Ovary (tissue), 9 donors: ENCODE measurements around the gene CIAO3. TPM values are rescaled to one million over a fixed set of nuclear protein-coding genes. Genes with fewer than 3 reads are reported as not detected.

Source experiments
- DNase-seq, 5 donors: peaks; one replicate each; pipeline ENCODE4 v3.0.0-alpha.2; 2019 to 2020
- H3K27ac ChIP-seq, 2 donors: fragments of 200-600 bp; one replicate each; pipeline versions ENCODE4 v1.5.1 to v1.8.0; 2019 to 2022
- H3K27me3 ChIP-seq: fragments of 200-600 bp; one replicate; pipeline ENCODE4 v1.8.0; 2022
- H3K36me3 ChIP-seq: fragments of 200-600 bp; sonication (generic); one replicate; pipeline ENCODE4 v1.5.1; 2019
- H3K4me1 ChIP-seq: one replicate; pipeline ENCODE4 v1.8.1; 2013; ENCODE audit warnings: mild to moderate bottlenecking, moderate library complexity; ENCODE audit not compliant: insufficient read depth
- H3K4me3 ChIP-seq: fragments of 200-600 bp; sonication (generic); one replicate; pipeline ENCODE4 v1.5.1; 2017
- H3K9me3 ChIP-seq, 2 donors: fragments of 200-600 bp in 1 of 2; sonication (generic) in 1 of 2; one replicate each; pipeline versions ENCODE4 v1.5.1 to v1.8.1; 2013 to 2019; ENCODE audit warnings: mild to moderate bottlenecking in 1 of 2, moderate library complexity in 1 of 2
- EP300 ChIP-seq: sonication (generic); formaldehyde crosslinking; IDR thresholded peaks from one replicate; pipeline ENCODE4 v1.6.1; 2017; ENCODE audit warnings: antibody characterized with exemption
- POLR2A ChIP-seq: fragments of 450-650 bp; IDR thresholded peaks from one replicate; pipeline ENCODE4 v1.6.1; 2017; ENCODE audit warnings: antibody characterized with exemption, mild to moderate bottlenecking, moderate library complexity
- WGBS, 3 donors: extraction: QIAGEN DNeasy Blood & Tissue Kit in 1 of 3; methylation state at CpG; one replicate each; pipeline versions ENCODE4 v1.1.5 to v1.1.7; 2013 to 2017; 5-methylcytosine and 5-hydroxymethylcytosine counted together
- intact Hi-C, 4 donors: fragments of 100-400 bp; cut with DNase I; formaldehyde crosslinking; loops; one replicate each; pipeline versions ENCODE4 v1.11.0 to v1.15.1; 2022 to 2023
- polyA plus RNA-seq, 2 donors: library from polyadenylated mRNA; stranded (reverse); fragments of 200-250 nt in 1 of 2; fragments of 350-450 nt in 1 of 2; fragmentation: Illumina TruSeq in 1 of 2; extraction: RNeasy Lipid Tissue Mini Kit (QIAGEN cat#74804) in 1 of 2; gene quantifications; one replicate each; pipeline ENCODE4 v1.2.3, GENCODE V29; 2013 to 2014
- total RNA-seq, 7 donors: library from RNA; depleted of rRNA in 2 of 7; stranded (reverse); fragments of >200 nt in 2 of 7; fragmentation: NEBNext Ultra II Directional in 3 of 7; extraction: Animal tissue kit (Norgen Biotek cat#: 25700) in 3 of 7; gene quantifications; one replicate each; pipeline versions ENCODE4 v1.1.0 to v1.2.4, GENCODE V29; 2016 to 2023
- TF ChIP-seq, protein P1 (sequence below), 3 donors: fragments of 450-650 bp in 2 of 3; fragments of 200-600 bp in 1 of 3; IDR thresholded peaks; one replicate each; pipeline versions ENCODE4 v1.5.1 to v1.8.0; 2016 to 2022; ENCODE audit warnings: antibody characterized with exemption in 3 of 3, mild to moderate bottlenecking in 1 of 3
- donor health status: DM: no; HTN: no; CAD: no; lungs with moderate emphysema.
- donor health status: DM: no; HTN: no; CAD: no.
- donor health status: Bipolar disorder and iron deficiency.
- donor health status: DM: yes; HTN: yes; CAD: no.
- donor health status: DM: no; HTN: no; CAD: no.
- donor health status: DM: yes; HTN: yes; CAD: no.

The CIAO3 gene
- total and polyA plus RNA-seq, 9 donors: 8.5 to 32.5 (median 21.0) TPM

DNA sequence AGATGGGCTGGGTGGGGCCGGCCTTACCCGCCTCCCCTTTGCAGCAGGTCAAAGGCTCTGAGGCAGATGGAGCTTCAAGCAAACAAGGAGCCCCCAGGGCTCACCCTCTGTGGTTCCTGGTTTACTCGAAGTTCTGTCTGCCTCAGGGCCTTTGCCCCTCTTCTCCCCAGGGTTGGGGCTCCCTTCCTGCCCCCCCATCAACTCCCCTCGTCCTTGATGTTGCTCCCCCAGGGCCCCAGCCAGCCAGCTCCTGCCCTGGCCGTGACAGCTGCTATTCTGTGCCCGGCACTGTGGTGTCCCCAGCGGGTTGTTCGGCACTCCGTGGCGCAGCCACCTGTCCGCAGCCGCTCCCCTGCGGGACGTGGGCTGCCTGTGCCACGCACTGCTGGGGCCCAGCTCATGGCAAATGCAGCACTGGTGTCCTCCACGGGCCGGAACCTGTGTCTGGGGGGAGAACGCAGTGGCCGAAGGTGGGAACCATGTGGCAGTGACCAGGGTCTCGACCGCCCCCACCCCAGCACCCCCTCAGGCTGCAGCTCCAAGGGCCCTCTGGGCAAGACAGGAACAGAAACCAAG, 30.2 kb downstream of the CIAO3 start:
- peaks cover 3% of the 10 kb centered on the region for H3K27me3 ChIP-seq
- H3K4me3 ChIP-seq: no peak overlapping the region
- no peaks in the 10 kb centered on the region for H3K9me3 ChIP-seq
- no peaks in the 10 kb centered on the region for H3K36me3 ChIP-seq
- H3K27ac ChIP-seq: no peak overlapping the region
- H3K4me1 ChIP-seq: peaks cover 10% of the 10 kb centered on the region
- WGBS, 3 donors: 53 to 56% (median 53%) methylated on average over 13 to 21 of the region's 21 CpGs
- DNase-seq: no peak
- TF ChIP-seq, protein P1, sequence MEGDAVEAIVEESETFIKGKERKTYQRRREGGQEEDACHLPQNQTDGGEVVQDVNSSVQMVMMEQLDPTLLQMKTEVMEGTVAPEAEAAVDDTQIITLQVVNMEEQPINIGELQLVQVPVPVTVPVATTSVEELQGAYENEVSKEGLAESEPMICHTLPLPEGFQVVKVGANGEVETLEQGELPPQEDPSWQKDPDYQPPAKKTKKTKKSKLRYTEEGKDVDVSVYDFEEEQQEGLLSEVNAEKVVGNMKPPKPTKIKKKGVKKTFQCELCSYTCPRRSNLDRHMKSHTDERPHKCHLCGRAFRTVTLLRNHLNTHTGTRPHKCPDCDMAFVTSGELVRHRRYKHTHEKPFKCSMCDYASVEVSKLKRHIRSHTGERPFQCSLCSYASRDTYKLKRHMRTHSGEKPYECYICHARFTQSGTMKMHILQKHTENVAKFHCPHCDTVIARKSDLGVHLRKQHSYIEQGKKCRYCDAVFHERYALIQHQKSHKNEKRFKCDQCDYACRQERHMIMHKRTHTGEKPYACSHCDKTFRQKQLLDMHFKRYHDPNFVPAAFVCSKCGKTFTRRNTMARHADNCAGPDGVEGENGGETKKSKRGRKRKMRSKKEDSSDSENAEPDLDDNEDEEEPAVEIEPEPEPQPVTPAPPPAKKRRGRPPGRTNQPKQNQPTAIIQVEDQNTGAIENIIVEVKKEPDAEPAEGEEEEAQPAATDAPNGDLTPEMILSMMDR (IDR thresholded peaks at IDR 0.05): no peak
- TF ChIP-seq EP300 (no peak), POLR2A (no peak)
- intact Hi-C loops: loop anchor here in 1 of 4 donors (5.0 kb wide), 1 partner anchor 387 kb away; the partner anchor contains the start of gene C1QTNF8

DNA sequence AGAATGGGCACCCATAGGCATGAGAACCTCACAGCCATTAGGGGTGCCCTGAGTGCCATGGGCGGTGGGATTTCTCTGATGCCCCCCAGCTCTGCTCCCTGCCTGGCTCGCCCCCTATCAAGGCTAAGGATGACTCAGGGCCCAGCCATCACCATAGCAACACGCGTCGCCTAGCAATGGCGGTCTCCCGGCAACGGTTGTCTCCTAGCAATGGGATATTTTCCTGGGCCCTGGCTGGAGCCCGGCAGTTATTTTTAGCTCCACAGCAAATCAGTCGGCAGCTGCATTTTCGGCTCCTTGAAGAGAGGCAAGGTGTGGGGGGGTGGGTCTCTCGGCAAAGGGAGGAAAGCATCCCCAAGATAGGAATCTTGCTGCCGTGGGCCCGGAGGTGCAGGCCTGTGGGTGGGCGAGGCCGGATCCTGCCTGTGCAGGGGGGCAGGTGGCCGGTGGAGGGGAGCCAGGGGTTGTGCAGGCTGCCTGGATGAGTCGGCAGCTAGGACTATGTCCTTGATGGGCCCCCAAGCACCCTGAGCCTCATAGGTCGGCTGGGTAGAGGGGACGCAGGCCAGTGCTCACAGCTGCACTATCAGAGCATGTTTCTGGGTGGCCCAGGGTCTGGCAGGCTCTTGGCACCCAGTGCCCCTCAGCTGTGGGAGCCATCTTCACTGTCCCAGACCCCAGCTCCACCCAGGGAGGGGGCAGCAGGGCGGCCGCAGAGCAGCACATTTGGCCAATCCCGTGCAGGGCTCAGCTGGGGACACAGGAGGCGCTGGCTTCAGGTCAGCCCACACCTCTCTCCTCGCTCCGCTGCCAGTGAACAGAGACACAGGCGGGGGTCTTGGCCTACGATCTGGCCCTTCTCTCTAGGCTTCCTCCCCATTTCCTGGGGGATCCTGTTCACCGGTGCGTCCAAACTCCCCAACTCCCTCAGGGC, 31.0 kb downstream of the CIAO3 start:
- intact Hi-C loops: loop anchor here in 1 of 4 donors (5.0 kb wide), 1 partner anchor 387 kb away; the partner anchor contains the start of gene C1QTNF8
- peaks cover 6% of the 10 kb centered on the region for H3K4me1 ChIP-seq
- TF ChIP-seq, protein P1 (IDR thresholded peaks at IDR 0.05): no peak
- TF ChIP-seq POLR2A (no peak), EP300 (no peak)
- 6 to 10% (median 7%) methylated on average over 27 to 30 of the region's 30 CpGs for WGBS, 3 donors
- peaks cover 3% of the 10 kb centered on the region for H3K27me3 ChIP-seq
- no peaks in the 10 kb centered on the region for H3K36me3 ChIP-seq
- no peaks in the 10 kb centered on the region for H3K9me3 ChIP-seq
- H3K4me3 ChIP-seq: no peak overlapping the region
- no peak for DNase-seq
- H3K27ac ChIP-seq: no peak overlapping the region

DNA sequence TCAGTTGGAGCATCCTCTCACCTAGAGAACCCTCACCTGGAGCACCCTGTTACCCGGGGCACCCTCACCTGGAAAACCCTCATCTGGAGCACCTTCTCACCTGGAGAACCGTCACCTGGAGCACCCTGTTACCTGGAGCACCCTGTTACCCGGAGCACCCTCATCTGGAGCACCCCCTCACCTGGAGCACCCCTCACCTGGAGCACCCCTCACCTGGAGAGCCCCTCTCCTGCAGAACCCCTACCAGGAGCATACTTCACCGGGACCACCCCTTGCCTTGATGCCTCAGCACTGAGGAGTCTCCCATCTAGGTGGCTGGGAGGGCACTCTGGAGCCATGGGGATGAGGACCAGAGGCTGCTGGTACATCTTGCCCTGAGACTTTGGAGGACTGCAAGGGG, 31.8 kb downstream of the CIAO3 start:
- intact Hi-C loops: no loop called here
- no peaks in the 10 kb centered on the region for H3K36me3 ChIP-seq
- no peak for DNase-seq
- H3K27me3 ChIP-seq: peaks cover 7% of the 10 kb centered on the region
- H3K9me3 ChIP-seq: no peaks in the 10 kb centered on the region
- no peak for TF ChIP-seq EP300
- no peak for TF ChIP-seq POLR2A
- TF ChIP-seq, protein P1 (IDR thresholded peaks at IDR 0.05): no peak
- peaks cover 1% of the 10 kb centered on the region for H3K4me1 ChIP-seq
- H3K27ac ChIP-seq: no peak overlapping the region
- H3K4me3 ChIP-seq: no peak overlapping the region
- WGBS, 3 donors: 73 to 93% (median 78%) methylated on average over 2 to 4 of the region's 4 CpGs

DNA sequence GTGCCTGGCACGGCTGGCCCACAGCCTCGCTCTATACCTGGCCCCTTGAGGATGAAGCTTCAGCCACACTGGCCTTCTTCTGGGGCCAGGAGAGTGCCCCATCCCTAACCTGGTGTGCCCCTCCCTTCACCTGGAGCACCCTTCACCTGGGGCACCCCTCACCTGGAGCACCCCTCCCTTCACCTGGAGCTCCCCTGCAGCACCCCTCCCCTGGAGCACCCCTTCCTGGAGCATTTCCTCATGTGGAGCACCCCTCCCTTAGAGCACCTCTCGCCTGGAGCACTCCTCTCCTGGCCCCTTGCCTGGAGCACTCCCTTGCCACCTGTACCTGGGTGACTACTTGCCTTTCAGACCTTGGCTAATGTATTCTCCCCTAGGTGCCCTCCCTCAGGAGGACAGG, 32.8 kb downstream of the CIAO3 start:
- peaks cover 1% of the 10 kb centered on the region for H3K4me1 ChIP-seq
- intact Hi-C loops: no loop called here
- H3K27me3 ChIP-seq: peaks cover 7% of the 10 kb centered on the region
- H3K9me3 ChIP-seq: no peaks in the 10 kb centered on the region
- no peaks in the 10 kb centered on the region for H3K36me3 ChIP-seq
- H3K4me3 ChIP-seq: no peak overlapping the region
- TF ChIP-seq, protein P1 (IDR thresholded peaks at IDR 0.05): no peak
- TF ChIP-seq POLR2A (no peak), EP300 (no peak)
- no peak overlapping the region for H3K27ac ChIP-seq
- 53 to 54% (median 54%) methylated on average over 3 of the region's 3 CpGs for WGBS, 3 donors
- no peak for DNase-seq
